Ovary (tissue), 3 donors: Measurements from ENCODE around the gene STOM.

Experiments
- CTCF ChIP-seq, 3 donors: fragments of 450-650 bp in 2 of 3; fragments of 200-600 bp in 1 of 3; IDR thresholded peaks; one replicate each; pipeline versions ENCODE4 v1.5.1 to v1.8.0; 2016 to 2022; ENCODE audit warnings: antibody characterized with exemption in 3 of 3, mild to moderate bottlenecking in 1 of 3
- EP300 ChIP-seq: sonication (generic); formaldehyde crosslinking; IDR thresholded peaks from one replicate; pipeline ENCODE4 v1.6.1; 2017; ENCODE audit warnings: antibody characterized with exemption
- POLR2A ChIP-seq: fragments of 450-650 bp; IDR thresholded peaks from one replicate; pipeline ENCODE4 v1.6.1; 2017; ENCODE audit warnings: antibody characterized with exemption, mild to moderate bottlenecking, moderate library complexity
- donor health status: DM: no; HTN: no; CAD: no.

- TF ChIP-seq CTCF (IDR thresholded peaks at IDR 0.05), result no peak
- no peak for TF ChIP-seq POLR2A
- TF ChIP-seq EP300, result no peak
Observed at GRCh38 chr9:121350036-121350435, 20.0 kb downstream of the STOM start.
